Smooth muscle cell (in vitro differentiated cells): ENCODE data around the gene XRCC1. TPM values are rescaled to one million over a fixed set of nuclear protein-coding genes. Genes with fewer than 3 reads are reported as not detected.
A peak's percentile ranks its signal among the peaks of the same experiment; 100 is the strongest.

ENCODE experiments used
- DNase-seq: peaks from one replicate; lab custom pipeline; 2025; ENCODE audit not compliant: unreplicated experiment; lab: John Stamatoyannopoulos, UW
- H2AFZ ChIP-seq: fragments of 200-600 bp; sonication (generic); 2 replicates; pipeline ENCODE4 v1.6.0; 2016; ENCODE audit warnings: antibody characterized with exemption, low read depth, mild to moderate bottlenecking
- H3F3A ChIP-seq: fragments of 200-600 bp; sonication (generic); 2 replicates; pipeline ENCODE4 v1.6.0; 2017; ENCODE audit warnings: antibody characterized with exemption, low read depth
- H3K27ac ChIP-seq: fragments of 200-600 bp; sonication (generic); 2 replicates; pipeline ENCODE4 v1.5.1; 2016; ENCODE audit warnings: low read depth, mild to moderate bottlenecking
- H3K27me3 ChIP-seq: fragments of 200-600 bp; sonication (generic); 2 replicates; pipeline ENCODE4 v1.6.1; 2016; ENCODE audit warnings: low read depth, mild to moderate bottlenecking
- H3K36me3 ChIP-seq: fragments of 200-600 bp; sonication (generic); 2 replicates; pipeline ENCODE4 v1.5.1; 2016; ENCODE audit warnings: low read depth
- H3K4me1 ChIP-seq: fragments of 200-600 bp; sonication (generic); 2 replicates; pipeline ENCODE4 v1.5.1; 2016; ENCODE audit warnings: low read depth
- H3K4me2 ChIP-seq: fragments of 200-600 bp; sonication (generic); 2 replicates; pipeline ENCODE4 v1.6.0; 2016; ENCODE audit warnings: mild to moderate bottlenecking
- H3K4me3 ChIP-seq: fragments of 200-600 bp; sonication (generic); 2 replicates; pipeline ENCODE4 v1.5.1; 2016; ENCODE audit warnings: mild to moderate bottlenecking
- H3K79me2 ChIP-seq: fragments of 200-600 bp; sonication (generic); 2 replicates; pipeline ENCODE4 v1.6.0; 2016; ENCODE audit warnings: low read depth, mild to moderate bottlenecking
- H3K9ac ChIP-seq: fragments of 200-600 bp; sonication (generic); 2 replicates; pipeline ENCODE4 v1.6.0; 2016; ENCODE audit warnings: low read depth
- H3K9me3 ChIP-seq: fragments of 200-600 bp; sonication (generic); replicated peaks from 2 replicates; pipeline ENCODE4 v1.5.1; 2016; ENCODE audit warnings: low read depth
- H4K20me1 ChIP-seq: fragments of 200-600 bp; sonication (generic); 2 replicates; pipeline ENCODE4 v1.6.0; 2016; ENCODE audit warnings: low read depth
- WGBS: methylation state at CpG from one replicate; pipeline ENCODE4 v1.1.7; 2016; ENCODE audit warnings: low lambda C conversion rate; 5-methylcytosine and 5-hydroxymethylcytosine counted together
- polyA plus RNA-seq: library from polyadenylated mRNA; unstranded; fragments of >200 nt; fragmentation: Nextera tagmentation; extraction: Ambion mirVana; gene quantifications from 2 replicates; pipeline ENCODE4 v1.2.1, GENCODE V29; 2016
- total RNA-seq: library from RNA; depleted of rRNA; stranded (reverse); fragments of >200 nt; gene quantifications from 2 replicates; pipeline ENCODE4 v1.2.3, GENCODE V29; 2014
- TF ChIP-seq, protein P1 (sequence below): fragments of 200-600 bp; sonication (generic); IDR thresholded peaks from 2 replicates; pipeline ENCODE4 v1.5.1; 2017; ENCODE audit warnings: borderline replicate concordance, mild to moderate bottlenecking, antibody characterized with exemption; ENCODE audit not compliant: insufficient read depth, poor library complexity, severe bottlenecking

The XRCC1 gene
- total and polyA plus RNA-seq, 2 experiments from 2014 or later: 24.9 to 35.1 TPM

DNA sequence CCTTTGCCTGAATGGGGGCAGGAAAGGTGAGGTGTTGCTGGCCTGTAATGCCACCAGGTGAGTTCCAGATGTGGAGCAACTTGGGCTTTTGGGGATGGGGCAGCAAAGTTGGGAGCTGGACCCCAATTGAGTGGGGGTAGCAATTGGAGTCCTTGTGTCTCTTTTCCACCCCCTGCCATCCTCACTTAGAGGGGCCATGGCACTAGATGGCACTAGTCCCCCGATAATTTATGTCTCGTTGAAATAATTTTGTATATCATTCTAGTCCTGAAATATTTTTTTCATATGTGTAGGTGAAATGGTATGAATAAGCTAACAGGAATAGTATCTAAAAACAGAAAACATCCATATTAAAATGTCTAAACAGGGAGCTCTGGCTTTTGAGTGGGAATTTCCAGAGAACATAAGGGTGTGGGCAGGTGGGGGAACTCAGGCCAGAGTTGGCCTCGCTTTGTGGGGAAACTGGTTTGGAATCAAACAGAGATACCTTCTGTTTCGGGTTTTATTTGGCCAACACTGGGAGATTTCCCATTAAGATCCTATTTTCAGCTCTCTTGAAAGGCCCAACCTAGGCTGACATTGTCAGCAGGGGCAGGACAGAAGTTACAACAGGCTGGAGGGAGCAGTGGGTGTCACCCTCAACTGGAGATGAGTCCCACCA, 24.4 kb upstream of the XRCC1 start:
- H3K36me3 ChIP-seq: no peaks in the 10 kb centered on the region
- H3K4me2 ChIP-seq: no peak overlapping the region
- H3K9me3 ChIP-seq: no peaks in the 10 kb centered on the region
- peaks cover 22% of the 10 kb centered on the region for H3K79me2 ChIP-seq
- peaks cover 13% of the 10 kb centered on the region for H3K4me1 ChIP-seq
- TF ChIP-seq, protein P1, sequence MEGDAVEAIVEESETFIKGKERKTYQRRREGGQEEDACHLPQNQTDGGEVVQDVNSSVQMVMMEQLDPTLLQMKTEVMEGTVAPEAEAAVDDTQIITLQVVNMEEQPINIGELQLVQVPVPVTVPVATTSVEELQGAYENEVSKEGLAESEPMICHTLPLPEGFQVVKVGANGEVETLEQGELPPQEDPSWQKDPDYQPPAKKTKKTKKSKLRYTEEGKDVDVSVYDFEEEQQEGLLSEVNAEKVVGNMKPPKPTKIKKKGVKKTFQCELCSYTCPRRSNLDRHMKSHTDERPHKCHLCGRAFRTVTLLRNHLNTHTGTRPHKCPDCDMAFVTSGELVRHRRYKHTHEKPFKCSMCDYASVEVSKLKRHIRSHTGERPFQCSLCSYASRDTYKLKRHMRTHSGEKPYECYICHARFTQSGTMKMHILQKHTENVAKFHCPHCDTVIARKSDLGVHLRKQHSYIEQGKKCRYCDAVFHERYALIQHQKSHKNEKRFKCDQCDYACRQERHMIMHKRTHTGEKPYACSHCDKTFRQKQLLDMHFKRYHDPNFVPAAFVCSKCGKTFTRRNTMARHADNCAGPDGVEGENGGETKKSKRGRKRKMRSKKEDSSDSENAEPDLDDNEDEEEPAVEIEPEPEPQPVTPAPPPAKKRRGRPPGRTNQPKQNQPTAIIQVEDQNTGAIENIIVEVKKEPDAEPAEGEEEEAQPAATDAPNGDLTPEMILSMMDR: no peak
- H3F3A ChIP-seq: peaks cover 5% of the 10 kb centered on the region
- peaks cover 3% of the 10 kb centered on the region for H4K20me1 ChIP-seq
- H3K27ac ChIP-seq: no peak overlapping the region
- H3K4me3 ChIP-seq: no peak overlapping the region
- H3K27me3 ChIP-seq: no peaks in the 10 kb centered on the region
- H2AFZ ChIP-seq: no peak overlapping the region
- no peak overlapping the region for H3K9ac ChIP-seq
- WGBS: 96% methylated on average over 4 of the region's 4 CpGs
- no peak for DNase-seq

DNA sequence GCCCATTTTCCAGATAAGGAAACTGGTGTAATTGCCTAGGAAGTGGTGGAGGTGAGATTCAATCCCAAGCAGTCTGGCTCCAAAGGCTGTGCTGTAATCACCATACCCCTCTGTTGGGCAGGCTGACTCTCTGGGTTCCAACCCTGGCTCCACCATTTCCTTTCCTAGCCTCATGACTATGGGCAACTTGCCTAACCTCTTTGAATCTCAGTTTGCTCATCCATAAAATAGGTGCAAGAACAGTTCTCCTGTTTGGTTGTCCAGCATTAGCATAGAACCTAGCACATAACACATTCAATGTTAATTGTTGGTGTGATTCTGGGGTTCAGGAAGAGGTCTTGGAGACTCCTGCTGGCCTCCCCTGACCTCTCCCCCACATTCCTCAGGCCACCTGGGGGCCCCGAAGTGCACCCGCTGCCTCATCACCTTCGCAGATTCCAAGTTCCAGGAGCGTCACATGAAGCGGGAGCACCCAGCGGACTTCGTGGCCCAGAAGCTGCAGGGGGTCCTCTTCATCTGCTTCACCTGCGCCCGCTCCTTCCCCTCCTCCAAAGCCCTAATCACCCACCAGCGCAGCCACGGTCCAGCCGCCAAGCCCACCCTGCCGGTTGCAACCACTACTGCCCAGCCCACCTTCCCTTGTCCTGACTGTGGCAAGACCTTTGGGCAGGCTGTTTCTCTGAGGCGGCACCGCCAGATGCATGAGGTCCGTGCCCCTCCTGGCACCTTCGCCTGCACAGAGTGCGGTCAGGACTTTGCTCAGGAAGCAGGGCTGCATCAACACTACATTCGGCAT, 23.3 kb upstream of the XRCC1 start:
- Histone ChIP-seq H3K36me3 (no peaks in the 10 kb centered on the region), H3K4me2 (no peak overlapping the region), H3K9ac (no peak overlapping the region), H3K9me3 (no peaks in the 10 kb centered on the region), H3K27me3 (no peaks in the 10 kb centered on the region), H2AFZ (no peak overlapping the region), H3F3A (peaks cover 5% of the 10 kb centered on the region), H4K20me1 (peaks cover 14% of the 10 kb centered on the region), H3K4me1 (peaks cover 13% of the 10 kb centered on the region), H3K4me3 (no peak overlapping the region), H3K27ac (no peak overlapping the region), H3K79me2 (peaks cover 33% of the 10 kb centered on the region)
- no peak for DNase-seq
- TF ChIP-seq, protein P1: no peak
- 98% methylated on average over 19 of the region's 19 CpGs for WGBS

DNA sequence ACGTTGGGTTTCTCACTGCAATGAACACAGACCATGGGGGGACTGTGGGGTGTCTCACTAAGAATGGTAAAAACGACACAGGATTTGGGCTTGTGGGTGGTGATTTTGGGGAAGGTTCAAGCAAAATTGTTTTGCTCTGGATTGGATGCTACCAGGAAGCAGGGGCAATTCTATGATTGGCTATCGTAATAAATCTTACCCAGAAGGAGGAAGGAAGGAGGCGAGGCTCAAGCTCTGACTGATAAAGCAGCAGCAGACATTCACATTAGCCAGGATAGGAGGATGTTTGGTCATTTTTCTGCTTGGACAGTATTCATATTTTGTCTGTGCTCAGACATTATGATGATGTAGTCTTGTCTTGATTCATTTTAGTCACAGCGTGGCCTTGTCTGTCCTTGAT, 22.5 kb upstream of the XRCC1 start:
- no peak for DNase-seq
- Histone ChIP-seq H2AFZ (no peak overlapping the region), H3K9me3 (no peaks in the 10 kb centered on the region), H3K4me1 (peaks cover 13% of the 10 kb centered on the region), H3K36me3 (no peaks in the 10 kb centered on the region), H3K79me2 (peaks cover 39% of the 10 kb centered on the region), H3K9ac (peak overlapping the region; percentile 99), H3K4me2 (peak overlapping the region; percentile 98), H3F3A (peaks cover 5% of the 10 kb centered on the region), H3K27me3 (no peaks in the 10 kb centered on the region), H3K4me3 (no peak overlapping the region), H4K20me1 (peaks cover 22% of the 10 kb centered on the region), H3K27ac (peak overlapping the region; percentile 100)
- WGBS: 89% methylated on average over 5 of the region's 5 CpGs
- TF ChIP-seq, protein P1: no peak
